Caco-2 (cell line): ENCODE measurements around the gene DBP. TPM values are rescaled to one million over a fixed set of nuclear protein-coding genes. Genes with fewer than 3 reads are reported as not detected.
A peak's percentile ranks its signal among the peaks of the same experiment; 100 is the strongest.

Source experiments
- BruUV-seq: library from RNA; stranded (reverse); fragments of 400-500 nt; replicated peaks from 2 replicates; lab custom pipeline; 2021; lab: Mats Ljungman, UMichigan
- CTCF ChIA-PET: fragments of 300-600 bp; sonication (Branson Sonifier 250); formaldehyde crosslinking; loops from one replicate; lab custom pipeline; 2022; ENCODE audit warnings: antibody characterized with exemption; lab: Charles Lee
- POLR2A ChIA-PET: fragments of 300-600 bp; sonication (Branson Sonifier 250); formaldehyde crosslinking; loops from one replicate; lab custom pipeline; 2022; ENCODE audit warnings: antibody characterized with exemption; lab: Charles Lee
- DNase-seq, 2 experiments: peaks; one replicate each; pipeline versions ENCODE4 v3.0.0 to v3.0.0-alpha.2; 2020 to 2022
- H3K27me3 ChIP-seq: replicated peaks from 2 replicates; pipeline ENCODE4 v1.6.0; 2011; ENCODE audit warnings: low read length; ENCODE audit not compliant: control insufficient read depth, insufficient read depth
- H3K36me3 ChIP-seq: 2 replicates; pipeline ENCODE4 v1.5.1; 2011; ENCODE audit warnings: low read length; ENCODE audit not compliant: control insufficient read depth, insufficient read depth
- H3K4me1 ChIP-seq: fragments of 250-450 bp; sonication (Bioruptor Pico); 2 replicates; pipeline ENCODE4 v1.5.1; 2020; ENCODE audit warnings: mild to moderate bottlenecking
- H3K4me3 ChIP-seq: 2 replicates; pipeline ENCODE4 v1.5.1; 2011; ENCODE audit warnings: low read depth, mild to moderate bottlenecking, control low read depth, low read length
- H3K9me3 ChIP-seq: fragments of 250-450 bp; sonication (Bioruptor Pico); 2 replicates; pipeline ENCODE4 v1.5.1; 2020; ENCODE audit warnings: mild to moderate bottlenecking, moderate library complexity
- H3K27ac Mint-ChIP-seq: one replicate; pipeline ENCODE4 v1.8.0; 2022; ENCODE audit warnings: mixed read lengths; ENCODE audit not compliant: unreplicated experiment
- H3K27me3 Mint-ChIP-seq: one replicate; pipeline ENCODE4 v1.8.0; 2022; ENCODE audit warnings: mixed read lengths; ENCODE audit not compliant: insufficient read depth, unreplicated experiment
- H3K36me3 Mint-ChIP-seq: one replicate; pipeline ENCODE4 v1.8.0; 2022; ENCODE audit warnings: mild to moderate bottlenecking, mixed read lengths; ENCODE audit not compliant: insufficient read depth, unreplicated experiment
- H3K4me1 Mint-ChIP-seq: one replicate; pipeline ENCODE4 v1.8.0; 2022; ENCODE audit warnings: low read depth, mixed read lengths; ENCODE audit not compliant: unreplicated experiment
- H3K4me3 Mint-ChIP-seq: one replicate; pipeline ENCODE4 v1.8.0; 2022; ENCODE audit warnings: mild to moderate bottlenecking, moderate library complexity, mixed read lengths; ENCODE audit not compliant: unreplicated experiment
- H3K9me3 Mint-ChIP-seq: one replicate; pipeline ENCODE4 v1.8.0; 2022; ENCODE audit warnings: mixed read lengths; ENCODE audit not compliant: unreplicated experiment
- CTCF ChIP-seq, 2 experiments: fragments of 200-600 bp in 1 of 2; IDR thresholded peaks; 1 replicate in 1 of 2; 2 replicates in 1 of 2; pipeline versions ENCODE4 v1.5.1 to v1.8.0; 2011 to 2022; ENCODE audit warnings: antibody characterized with exemption in 1 of 2, control low read depth in 1 of 2, inconsistent platforms in 1 of 2, low read depth in 1 of 2, low read length in 1 of 2, mild to moderate bottlenecking in 1 of 2, moderate library complexity in 1 of 2; ENCODE audit not compliant: insufficient read depth in 1 of 2, severe bottlenecking in 1 of 2, unreplicated experiment in 1 of 2
- intact Hi-C: fragments of 100-400 bp; cut with micrococcal nuclease; formaldehyde crosslinking; loops from one replicate; pipeline ENCODE4 v1.10.0; 2022; ENCODE audit not compliant: unreplicated experiment
- total RNA-seq: library from RNA; stranded (reverse); gene quantifications from 2 replicates; pipeline ENCODE4 v1.2.3, GENCODE V29; 2022

Gene DBP
- total RNA-seq, 1 experiment from 2014 or later: 17.4 TPM

- intact Hi-C loops: no loop called here
- TF ChIP-seq CTCF (IDR thresholded peaks at IDR 0.05; ENCODE audit: insufficient read depth in 1 of 2, low read depth in 1 of 2, low read length in 1 of 2, severe bottlenecking in 1 of 2, unreplicated experiment in 1 of 2): no peak
- CTCF ChIA-PET: no interaction called here
Measured at GRCh38 chr19:48616041-48616436, 21.1 kb downstream of the DBP start.

GRCh38 chr19:48615231-48616040, 21.7 kb downstream of the DBP start:
- POLR2A ChIA-PET: no interaction called here
- no peak for DNase-seq
- peaks cover 33% of the 10 kb centered on the region for H3K4me1 ChIP-seq

More at GRCh38 chr19:48616041-48616436, 21.1 kb downstream of the DBP start:
- no TSS peak for BruUV-seq
- Mint-ChIP-seq H3K4me3 (peak overlapping the region; percentile 96), H3K36me3 (peaks cover 89% of the 10 kb centered on the region), H3K27me3 (no peaks in the 10 kb centered on the region), H3K4me1 (peaks cover 31% of the 10 kb centered on the region), H3K9me3 (no peaks in the 10 kb centered on the region), H3K27ac (peak overlapping the region; percentile 98)
- Histone ChIP-seq H3K4me3 (no peak overlapping the region), H3K27me3 (no peaks in the 10 kb centered on the region), H3K36me3 (peaks cover 13% of the 10 kb centered on the region), H3K4me1 (peaks cover 33% of the 10 kb centered on the region), H3K9me3 (no peaks in the 10 kb centered on the region)
- POLR2A ChIA-PET: interaction anchor here (3.6 kb wide), 1 partner anchor 18 kb away, joined by 37 read pairs; no protein-coding TSS in a partner anchor
- peak in 1 of 2 experiments; percentile 40 for DNase-seq

More at GRCh38 chr19:48615231-48616040, 21.7 kb downstream of the DBP start:
- Mint-ChIP-seq H3K9me3 (no peaks in the 10 kb centered on the region), H3K27ac (peak overlapping the region; percentile 98), H3K4me1 (peaks cover 31% of the 10 kb centered on the region), H3K4me3 (peak overlapping the region; percentile 96), H3K36me3 (peaks cover 94% of the 10 kb centered on the region), H3K27me3 (no peaks in the 10 kb centered on the region)
- Histone ChIP-seq H3K27me3 (no peaks in the 10 kb centered on the region), H3K4me3 (no peak overlapping the region), H3K36me3 (peaks cover 13% of the 10 kb centered on the region), H3K9me3 (no peaks in the 10 kb centered on the region)
- no peak for TF ChIP-seq CTCF (IDR thresholded peaks at IDR 0.05; ENCODE audit: insufficient read depth in 1 of 2, low read depth in 1 of 2, low read length in 1 of 2, severe bottlenecking in 1 of 2, unreplicated experiment in 1 of 2)
- no TSS peak for BruUV-seq
- CTCF ChIA-PET: no interaction called here
- intact Hi-C loops: no loop called here
